NCI-H1105 treated with DMSO at 0.1 percent for 48 hours (cell line): Measurements from ENCODE around the gene EXOG.

ENCODE experiments used
- DNase-seq: peaks from one replicate; lab custom pipeline; 2025; lab: John Stamatoyannopoulos, UW

The EXOG gene, protein sequence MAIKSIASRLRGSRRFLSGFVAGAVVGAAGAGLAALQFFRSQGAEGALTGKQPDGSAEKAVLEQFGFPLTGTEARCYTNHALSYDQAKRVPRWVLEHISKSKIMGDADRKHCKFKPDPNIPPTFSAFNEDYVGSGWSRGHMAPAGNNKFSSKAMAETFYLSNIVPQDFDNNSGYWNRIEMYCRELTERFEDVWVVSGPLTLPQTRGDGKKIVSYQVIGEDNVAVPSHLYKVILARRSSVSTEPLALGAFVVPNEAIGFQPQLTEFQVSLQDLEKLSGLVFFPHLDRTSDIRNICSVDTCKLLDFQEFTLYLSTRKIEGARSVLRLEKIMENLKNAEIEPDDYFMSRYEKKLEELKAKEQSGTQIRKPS

DNA sequence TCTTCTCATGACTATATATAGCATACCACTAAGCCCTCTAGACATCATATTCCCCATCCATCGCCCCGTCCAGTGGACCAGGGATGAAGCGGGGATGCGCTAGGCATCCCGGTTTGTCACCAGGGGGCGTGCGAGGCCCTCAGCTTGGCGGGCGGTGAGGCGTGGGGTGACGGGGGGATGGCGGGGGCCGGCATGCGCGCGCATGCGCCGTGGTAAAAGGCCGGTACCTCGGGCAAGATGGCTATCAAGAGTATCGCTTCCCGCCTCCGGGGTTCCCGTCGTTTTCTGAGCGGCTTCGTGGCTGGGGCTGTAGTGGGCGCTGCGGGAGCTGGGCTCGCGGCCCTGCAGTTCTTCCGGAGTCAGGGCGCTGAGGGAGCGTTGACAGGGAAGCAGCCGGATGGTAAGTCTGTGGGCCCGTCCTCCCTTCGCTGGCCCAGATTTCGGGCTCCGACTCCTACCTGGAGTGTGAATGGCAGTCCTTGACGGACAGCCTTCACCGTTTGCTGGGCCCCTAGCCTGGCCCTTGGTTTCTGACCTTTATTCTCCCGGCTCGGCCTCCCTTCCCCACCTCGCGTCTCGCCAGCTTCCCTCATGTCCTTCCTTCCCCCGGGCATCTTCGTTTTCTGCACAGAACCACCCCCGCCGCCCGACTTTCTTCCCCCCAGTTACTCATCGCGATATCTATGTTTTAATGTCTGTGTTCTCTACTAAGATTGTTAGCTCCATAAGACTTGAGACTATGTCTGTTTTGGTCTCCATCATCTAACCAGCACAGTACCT lies at the start of gene EXOG:
Gene EXOG (plus strand): TSS at position 210 of the 780 bp plus-strand sequence. CDS start 28 bp downstream, at position 238.
- peak; percentile 76 for DNase-seq

DNA sequence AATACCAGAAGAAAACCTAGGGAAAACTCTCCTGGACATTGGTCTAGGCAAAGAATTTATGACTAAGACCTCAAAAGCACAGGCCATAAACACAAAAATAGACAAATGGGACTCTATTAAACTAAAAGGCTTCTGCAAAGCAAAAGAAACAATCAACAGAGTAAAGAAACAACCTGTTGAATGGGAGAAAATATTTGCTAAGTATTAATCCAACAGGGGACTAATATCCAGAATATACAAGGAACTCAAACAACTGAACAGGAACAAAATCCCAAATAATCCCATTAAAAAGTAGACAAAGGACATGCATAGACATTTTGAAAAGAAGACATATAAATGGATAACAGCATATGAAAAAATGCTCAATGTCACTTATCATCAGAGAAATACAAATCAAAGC lies 49.3 kb upstream of the EXOG start:
- no peak for DNase-seq

DNA sequence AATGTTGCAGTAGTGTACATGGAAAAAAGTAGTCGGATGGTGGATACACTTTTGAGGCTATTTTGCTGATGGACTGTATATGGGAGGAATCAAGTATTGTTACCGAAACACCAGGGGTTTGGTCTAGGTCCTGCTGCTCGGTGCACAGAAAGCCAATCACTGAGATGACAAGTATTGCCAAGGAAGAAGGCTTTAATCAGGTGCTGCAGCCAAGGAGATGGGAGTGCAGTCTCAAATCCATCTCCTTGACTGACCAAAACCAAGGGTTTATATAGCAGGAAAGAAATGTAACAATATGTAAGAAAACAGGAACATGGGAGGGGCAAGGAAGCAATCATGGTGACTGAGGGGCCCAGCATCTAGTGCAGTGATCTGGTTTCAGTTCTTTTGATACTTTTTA lies 45.3 kb upstream of the EXOG start:
- no peak for DNase-seq

DNA sequence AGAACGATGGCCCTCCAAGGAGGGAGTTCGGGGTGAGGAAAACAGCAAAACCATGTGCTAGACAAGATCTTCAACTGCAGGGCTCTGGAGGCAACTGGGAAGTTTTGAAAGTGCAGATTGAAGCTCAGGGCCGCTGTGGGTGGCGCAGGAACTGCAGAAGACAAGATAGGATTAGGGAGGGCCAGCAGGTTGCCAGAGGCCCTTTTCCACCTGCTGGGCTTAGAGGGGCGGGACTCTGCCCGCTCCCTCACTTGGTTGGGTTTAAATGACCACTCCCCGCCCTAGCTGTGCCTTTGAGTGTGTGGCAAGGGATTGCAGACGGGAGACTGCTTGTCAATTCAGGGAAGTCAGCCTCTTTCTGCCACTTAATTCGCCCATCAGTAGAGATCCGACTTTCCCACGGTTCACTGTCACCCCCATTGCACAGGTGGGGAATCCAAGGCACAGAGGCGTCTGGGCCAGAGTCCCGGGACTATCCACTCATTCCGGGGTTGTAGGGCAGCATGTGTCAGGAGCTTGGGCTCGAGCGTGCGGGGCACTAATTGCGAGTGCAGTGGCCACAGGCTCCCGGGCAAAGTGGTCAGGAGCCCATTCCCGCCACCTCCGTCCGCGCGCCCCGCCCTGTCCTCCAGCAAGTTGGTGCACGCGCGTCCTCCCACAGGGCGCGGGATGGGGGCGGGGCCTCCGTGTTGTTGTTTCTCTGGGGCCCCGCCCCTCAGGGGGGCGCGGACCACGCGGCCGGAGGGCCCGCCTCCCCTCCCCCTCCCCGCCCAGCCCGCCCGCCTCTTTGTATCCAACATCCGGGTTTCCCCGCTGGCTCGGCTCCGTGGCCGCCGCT lies 42.8 kb upstream of the EXOG start, which contains the start of gene ACVR2B:
Gene ACVR2B (plus strand): TSS at position 816 of the 838 bp plus-strand sequence. CDS start 433 bp downstream, outside the sequence.
- DNase-seq = peak; percentile 78

DNA sequence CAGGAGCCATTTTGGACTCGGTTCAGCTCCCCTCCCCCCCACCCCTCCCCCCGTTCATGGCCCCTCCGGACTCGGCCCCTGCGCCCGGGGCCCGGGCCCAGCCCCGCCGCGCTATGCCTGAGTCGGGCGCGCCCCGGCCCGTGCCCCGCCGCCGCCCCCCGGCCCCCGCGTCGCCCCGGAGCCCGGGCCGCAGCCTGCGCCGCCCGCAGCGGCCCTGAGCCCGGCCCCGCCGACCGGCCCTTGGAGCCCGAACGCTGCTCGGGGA lies 42.3 kb upstream of the EXOG start:
- no peak for DNase-seq

DNA sequence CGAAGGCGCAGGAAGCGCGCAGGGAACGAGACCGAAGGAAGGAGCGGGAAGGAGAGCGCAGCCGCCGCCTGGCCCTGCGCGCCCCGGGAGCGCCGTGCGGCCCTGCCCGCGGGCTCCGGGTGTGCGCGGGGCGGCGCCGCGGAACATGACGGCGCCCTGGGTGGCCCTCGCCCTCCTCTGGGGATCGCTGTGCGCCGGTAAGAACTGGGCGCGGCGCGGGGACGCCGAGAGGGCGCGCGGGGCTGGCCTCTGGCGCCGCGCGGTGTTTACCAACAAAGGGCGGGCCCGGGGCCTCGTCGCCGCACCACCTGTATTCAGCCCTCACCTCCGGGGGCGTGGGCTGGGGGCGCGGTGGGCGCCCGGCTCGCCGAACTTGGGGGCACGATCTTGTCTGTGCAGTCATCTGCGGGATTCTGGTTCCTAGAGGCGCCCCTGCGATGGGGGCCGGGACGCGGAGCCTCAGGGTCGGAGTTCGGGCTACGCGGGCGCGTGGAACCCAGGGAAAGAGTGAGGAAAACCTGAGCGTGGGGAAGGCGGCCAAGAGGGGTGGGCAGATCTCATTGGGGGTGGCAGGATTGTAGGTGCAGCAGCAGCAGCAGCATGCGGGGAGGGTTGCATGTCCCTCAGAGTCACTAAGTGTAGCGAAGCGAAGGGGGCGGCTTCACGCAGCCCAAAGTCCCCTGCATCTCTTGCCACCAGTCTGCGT lies 41.8 kb upstream of the EXOG start:
- DNase-seq = peak; percentile 17

DNA sequence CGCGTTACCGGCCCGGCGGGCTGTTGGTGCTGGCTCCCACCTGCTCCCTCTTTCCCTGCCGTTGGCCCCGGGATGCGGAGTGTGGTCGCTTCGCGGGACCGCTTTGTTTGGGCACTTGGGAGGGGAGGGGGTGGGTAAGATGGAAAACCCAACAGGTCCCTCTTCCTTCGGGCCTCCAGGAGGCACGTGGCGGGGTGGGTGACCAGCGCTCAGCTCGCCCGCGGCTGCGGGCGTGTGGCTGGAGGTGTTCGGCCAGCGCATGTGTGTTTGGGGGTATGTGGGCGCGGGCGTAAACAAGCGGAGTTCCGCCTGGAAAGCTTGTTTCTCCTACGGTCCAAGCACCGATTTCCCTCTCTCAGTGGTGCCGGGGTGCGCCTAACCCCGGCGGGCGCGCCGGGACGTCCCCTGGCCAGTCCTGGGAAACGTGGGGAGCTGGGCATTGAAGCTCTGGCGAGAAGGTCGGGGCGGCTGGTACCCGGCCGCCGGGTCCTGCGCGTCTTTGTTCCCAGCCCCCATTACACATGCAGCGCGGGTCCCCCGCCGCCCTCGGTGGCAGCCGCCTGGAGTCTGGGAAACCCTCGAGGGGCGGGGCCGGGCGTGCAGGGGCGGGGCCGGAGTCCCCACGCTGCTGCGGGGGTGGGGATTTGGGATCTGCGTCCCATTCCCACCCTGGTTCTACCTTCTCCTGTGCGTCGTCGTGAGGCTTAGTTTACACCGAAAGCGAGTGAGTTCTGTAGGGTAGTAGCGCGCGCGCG lies 41.1 kb upstream of the EXOG start:
- peak; percentile 67 for DNase-seq

DNA sequence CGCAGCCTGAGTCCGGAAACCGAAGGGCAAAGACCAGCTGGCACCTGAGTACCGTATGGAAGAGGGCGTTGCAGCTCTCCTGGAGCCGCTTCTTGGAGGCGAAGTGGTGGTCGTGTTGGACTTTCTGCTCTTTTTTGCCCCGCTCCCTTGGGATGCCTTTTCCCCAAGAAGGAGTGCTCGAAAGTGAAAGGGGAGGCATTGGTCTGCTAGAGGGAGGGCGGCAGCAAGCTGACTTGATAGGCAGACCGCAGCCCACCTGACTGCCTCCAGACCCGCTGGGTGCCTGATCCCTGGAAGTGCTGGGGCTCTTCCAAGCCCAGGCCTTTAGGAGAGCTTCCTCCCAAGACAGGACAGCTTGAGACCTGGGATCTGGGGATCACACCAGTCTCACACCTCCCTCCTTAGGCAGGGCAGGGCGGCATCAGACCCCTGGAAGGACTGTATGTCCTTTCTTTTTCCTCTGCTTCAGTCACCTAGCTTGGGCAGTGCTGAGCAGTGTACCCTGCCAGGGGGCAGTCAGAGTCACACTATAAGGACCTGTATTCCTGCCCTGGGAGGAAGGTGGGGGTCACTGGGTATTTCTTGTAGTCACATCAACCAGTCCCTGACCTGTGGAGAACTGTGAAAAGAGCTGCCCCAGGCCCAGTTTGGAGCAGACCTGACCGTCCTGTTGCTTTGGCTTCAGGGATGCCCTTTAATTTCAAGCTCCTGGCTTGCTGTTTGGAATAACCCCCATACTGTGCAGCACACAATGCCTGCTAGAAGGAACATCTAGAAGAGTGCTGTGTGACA lies 40.3 kb upstream of the EXOG start:
- DNase-seq = no peak

DNA sequence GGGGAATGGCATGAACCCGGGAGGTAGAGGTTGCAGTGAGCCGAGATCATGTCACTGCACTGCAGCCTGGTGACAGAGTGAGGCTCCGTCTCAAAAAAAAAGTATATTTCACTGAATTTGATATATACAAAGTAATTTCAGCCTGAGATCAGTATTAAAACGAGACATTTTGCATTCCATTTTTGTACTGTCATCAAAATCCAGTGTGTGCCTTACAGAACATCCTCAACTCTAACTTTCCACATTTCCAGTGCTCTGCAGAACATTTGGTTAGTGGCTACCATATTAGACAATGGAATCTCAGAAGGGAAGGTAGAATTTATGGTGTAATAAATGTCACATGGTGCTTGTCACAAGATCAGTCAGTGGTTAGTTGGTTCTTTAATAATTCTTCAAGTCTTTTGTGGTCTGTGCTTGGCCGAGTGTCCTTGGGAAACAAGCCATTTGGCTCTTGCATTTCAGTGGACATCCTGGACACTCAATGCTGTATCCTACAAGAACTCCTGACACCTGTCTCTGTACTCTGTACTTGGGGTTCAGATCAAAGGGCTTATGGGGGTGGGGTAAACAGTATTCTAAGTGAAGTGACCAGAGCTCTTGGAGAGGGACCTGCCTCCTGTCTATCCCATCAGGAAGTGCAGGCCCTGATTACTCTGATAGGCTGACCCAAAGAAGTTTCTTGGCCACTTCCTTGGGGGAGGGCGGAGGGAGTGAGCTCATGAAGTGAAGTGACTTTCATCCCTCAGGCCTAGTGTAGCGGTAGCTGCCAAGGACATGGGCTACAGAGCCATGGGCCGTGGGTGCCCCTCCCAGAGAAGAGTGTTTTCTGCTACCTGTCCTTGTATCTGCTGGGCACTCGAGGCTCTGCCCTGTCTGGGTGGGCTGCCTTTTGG lies 38.8 kb upstream of the EXOG start:
- DNase-seq = no peak

DNA sequence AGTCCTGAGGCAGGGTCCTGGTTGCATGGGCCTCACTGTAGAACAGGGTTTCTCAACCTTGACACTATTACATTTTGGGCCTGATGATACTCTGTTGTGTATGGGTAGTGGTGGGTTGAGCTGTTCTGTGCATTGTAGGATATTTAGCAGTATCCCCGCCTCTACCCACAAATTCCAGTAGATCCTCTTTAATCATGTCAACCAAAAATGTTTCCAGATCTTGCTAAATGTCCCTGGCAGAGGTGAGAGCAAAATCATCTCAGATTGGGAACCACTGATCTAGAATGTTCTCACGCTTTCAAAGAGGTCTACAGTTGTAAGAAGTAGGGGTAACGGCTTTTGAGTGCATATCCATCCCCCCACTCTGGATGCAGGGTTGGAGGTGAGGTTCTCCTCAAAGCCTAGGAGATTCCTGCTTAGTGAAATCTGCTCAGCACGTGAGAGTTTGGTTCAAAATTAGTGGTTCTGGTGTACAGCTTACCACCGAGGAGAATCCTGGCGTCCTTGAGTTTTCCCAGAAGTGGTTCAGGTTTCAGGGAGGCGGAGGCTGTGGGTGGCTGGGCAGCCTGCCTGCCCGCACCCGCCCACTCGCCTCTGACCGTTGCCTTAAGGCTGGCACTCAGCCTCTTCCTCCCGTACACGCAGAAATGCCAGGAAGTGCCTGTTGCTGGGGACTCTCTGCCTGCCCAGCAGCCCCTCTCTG lies 37.2 kb upstream of the EXOG start:
- DNase-seq = no peak

DNA sequence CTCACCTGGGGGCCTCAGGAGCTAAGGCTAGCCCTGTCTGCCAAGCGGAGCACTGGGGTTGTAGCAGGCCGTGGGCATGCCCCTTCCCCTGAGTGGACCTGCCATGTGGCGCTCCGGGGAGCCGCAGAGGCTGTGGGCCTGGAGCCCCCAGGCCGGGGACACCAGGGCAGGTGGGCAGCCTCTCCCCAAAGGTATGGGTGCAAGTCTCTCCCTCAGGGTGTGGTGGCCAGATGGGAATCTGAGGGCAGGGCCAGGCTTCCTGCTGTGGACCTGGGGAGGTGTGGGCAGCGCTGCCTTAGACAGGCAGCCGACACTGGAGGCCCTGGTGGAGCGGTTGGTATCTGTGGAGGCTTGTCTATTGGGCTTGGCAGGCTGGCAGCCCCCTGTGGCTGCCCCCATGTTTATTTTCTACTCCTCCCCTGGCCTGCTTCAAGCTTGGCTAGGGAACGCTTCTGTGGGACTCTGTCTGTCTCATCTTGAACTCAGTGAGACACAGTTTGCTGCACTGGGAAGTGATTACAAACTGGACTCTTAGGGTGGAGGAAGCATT lies 36.6 kb upstream of the EXOG start:
- DNase-seq = no peak

DNA sequence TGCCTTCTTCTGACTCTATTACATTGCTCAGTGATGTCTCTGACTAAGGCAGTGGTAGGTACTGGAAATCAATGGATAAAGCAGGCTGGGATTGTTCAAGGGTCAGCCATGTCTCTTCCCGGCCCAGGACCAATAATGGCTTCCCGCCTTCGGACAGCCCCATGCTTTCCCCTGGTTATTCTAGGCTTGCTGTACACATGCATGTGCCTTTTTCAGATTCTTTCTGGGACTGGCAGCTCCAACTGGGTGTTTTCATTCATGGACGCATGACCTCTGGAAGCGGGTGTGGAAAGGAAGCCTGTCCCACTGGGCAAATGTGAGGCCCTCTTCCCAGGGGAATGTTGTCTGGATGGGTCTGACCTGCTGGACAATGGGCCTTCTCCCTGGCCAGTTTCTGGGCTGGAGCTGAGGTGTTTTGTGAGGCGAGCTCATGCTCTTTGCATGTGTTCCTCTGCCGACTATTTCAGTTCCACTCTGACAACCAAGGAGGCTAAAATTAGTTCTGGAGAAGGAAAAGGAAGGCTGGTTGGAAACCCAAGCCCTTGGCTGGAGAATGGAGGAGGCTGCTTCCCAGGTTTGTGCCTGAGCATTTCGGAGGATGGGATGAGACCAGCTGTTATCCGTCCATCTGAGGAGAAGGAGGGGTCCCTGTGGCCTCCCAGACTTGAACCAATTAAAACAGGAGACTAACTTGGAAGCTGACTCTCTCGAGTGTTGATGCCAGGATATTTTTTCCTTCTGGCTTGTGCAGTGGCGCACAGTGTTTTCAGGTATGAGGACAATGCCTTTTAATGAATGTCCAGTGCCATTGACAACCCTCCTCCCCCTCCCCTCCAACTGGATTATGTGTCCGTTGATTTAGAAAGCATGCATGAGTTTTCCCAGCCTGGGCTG lies 35.5 kb upstream of the EXOG start:
- no peak for DNase-seq

DNA sequence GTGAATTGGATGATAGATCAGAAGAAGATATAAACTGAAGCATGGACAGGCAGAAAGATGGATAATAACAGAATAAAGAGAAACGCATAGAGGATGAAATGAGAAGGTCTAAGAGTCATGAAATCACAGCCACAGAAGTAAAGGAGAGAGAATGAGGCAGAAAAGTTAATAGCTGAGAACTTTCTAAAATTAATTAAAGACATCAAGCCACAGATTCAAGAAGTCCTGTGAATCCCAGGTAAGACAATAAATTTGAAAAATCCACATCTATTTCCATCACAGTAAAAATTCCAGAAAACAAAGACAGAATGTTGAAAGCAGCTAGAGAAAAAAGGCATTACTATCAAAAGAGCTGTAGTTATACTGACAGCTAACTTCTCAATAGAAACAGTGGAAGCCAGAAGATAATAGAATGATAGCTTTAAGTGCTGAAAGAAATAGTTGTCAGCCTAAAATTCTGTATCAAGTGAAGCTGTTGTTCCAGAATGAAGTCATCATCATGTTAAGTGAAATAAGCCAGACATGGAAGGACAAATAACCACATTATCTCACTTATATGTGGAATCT lies 30.5 kb upstream of the EXOG start:
- no peak for DNase-seq

DNA sequence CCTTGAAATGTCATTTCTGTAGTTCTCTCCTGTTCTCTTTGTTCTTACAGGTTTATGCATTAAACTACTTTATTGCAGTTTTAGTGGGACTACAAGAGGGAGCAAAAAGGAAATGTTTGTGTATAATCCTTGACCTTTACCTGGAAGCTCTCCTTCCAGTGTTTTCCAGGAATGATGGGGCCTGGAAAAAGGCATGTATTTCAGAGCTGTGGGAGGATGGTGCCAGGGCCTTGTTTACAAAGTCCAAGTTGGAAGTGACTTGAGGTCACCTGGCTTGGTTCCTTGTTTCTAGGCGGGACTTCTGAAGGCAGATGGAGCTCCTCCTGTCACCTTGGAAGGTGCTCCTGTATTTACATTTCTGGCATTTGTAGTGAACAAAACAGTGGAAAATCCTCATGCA lies 27.4 kb upstream of the EXOG start:
- no peak for DNase-seq

DNA sequence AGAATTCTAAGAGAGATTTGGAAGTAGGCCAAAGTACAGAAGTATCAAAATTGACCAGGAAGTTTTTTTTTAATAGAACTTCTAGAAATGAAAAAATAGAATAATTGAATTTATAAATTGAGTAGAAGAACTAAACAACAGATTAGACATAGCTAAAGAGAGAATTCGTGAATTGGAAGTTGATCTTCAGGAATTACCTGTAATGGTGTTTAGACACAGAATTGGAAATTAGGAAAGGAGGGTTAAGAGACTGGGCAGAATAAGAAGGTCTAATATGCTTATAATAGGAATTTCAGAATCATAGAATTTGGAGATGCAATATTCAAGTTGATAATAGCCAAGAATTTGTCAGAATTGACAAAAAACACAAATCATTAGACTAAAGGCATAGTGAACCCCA lies 26.3 kb upstream of the EXOG start:
- no peak for DNase-seq

DNA sequence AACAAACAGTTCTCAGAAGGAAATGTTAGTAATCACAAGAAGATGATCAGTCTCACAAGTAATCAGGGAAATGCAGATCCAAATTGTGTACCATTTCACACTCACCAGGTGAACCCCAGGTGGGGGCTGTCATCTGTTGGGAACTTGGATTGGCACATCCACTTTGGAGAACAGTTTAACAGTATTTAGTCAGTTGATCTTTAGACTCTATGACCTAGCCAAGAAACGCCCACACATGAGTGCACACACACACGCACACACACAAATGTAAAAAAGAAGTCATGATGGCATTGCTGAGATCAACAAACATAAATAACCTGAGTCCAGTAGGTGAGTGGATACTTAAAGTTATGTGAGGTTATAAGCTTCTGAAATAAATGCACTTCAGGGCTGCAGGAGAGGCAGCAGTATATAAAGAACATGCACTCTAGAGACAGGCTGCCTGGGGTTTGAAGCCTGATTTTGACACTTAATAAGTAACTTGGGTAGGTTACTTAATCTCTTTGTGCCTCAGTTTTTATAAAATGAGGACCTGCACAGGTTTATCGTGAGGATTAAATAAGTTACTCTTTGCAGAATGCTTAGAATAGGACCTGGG lies 24.8 kb upstream of the EXOG start:
- DNase-seq = no peak

DNA sequence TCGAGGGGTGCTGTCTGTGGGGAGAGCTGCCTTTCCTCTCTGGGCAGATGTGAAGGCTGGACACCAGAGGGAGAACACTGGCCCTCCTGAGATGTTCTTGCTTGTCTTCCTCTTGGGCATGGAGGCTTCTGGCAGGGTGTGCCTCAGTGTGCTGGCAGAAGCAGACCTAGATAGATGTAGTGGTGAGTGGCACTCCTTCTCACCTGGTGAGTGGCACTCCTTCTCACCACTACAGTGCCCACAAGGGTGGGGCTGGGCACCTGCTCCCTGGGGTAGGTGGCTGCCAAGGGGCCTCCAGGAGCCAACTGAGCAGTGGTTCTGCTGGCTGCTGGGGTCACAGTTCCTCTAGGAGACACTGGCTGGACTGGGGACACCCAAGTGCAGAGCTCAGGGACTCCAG lies 23.8 kb upstream of the EXOG start:
- no peak for DNase-seq
